ENCODE results near the gene PSMD5. TPM values are rescaled to one million over a fixed set of nuclear protein-coding genes. Genes with fewer than 3 reads are reported as not detected.

PSMD5 gene
- total RNA-seq, 1 donor from 2014 or later = 27.5 TPM

- H3K27ac ChIP-seq = no peak overlapping the region
- H3K9me3 ChIP-seq = no peaks in the 10 kb centered on the region
- no peaks in the 10 kb centered on the region for H3K27me3 ChIP-seq
- intact Hi-C loops (cut with DNase I) = no loop called here
- no peak for TF ChIP-seq POLR2AphosphoS5 (IDR thresholded peaks at IDR 0.05; ENCODE audit: insufficient read depth in 1 of 2, low read depth in 1 of 2)
- no peak for TF ChIP-seq CTCF (IDR thresholded peaks at IDR 0.05)
- no peak for TF ChIP-seq POLR2A (IDR thresholded peaks at IDR 0.05)
- DNase-seq (ENCODE audit: extremely low spot score in 2 of 2) = no peak
- peaks cover 0 to 14% of the 10 kb centered on the region in 2 donors for H3K36me3 ChIP-seq
- H3K4me3 ChIP-seq = no peak overlapping the region
- H3K4me1 ChIP-seq = peaks cover 22% of the 10 kb centered on the region
Measured at GRCh38 chr9:120837921-120838320, 4.8 kb downstream of the PSMD5 start.

DNA sequence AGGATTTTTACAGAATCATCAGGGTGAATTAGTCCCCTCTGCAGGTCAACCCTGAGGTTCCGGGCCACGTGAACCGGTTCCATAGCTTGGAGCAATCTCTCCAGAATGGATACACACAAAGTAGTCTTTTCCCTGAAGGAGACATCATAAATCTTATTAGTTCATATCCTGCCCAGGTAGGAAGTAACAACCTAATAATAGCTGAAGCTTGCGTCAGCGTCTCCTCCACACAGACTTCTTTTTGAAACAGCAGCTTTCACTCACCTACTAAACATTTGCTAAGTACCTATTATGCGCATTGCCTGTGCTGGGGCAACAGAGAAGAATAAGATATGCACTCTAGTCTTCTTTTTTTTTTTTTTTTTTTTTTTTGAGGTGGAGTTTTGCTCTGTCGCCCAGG is 9.4 kb downstream of the PSMD5 start:
- no peaks in the 10 kb centered on the region for H3K27me3 ChIP-seq
- intact Hi-C loops (cut with DNase I) = no loop called here
- H3K27ac ChIP-seq = no peak overlapping the region
- H3K4me3 ChIP-seq = no peak overlapping the region
- DNase-seq (ENCODE audit: extremely low spot score in 2 of 2) = no peak
- peaks cover 2 to 58% of the 10 kb centered on the region in 2 donors for H3K36me3 ChIP-seq
- no peaks in the 10 kb centered on the region for H3K9me3 ChIP-seq
- H3K4me1 ChIP-seq = no peaks in the 10 kb centered on the region
- no peak for TF ChIP-seq POLR2A (IDR thresholded peaks at IDR 0.05)
- TF ChIP-seq POLR2AphosphoS5 (IDR thresholded peaks at IDR 0.05; ENCODE audit: insufficient read depth in 1 of 2, low read depth in 1 of 2) = no peak
- TF ChIP-seq CTCF (IDR thresholded peaks at IDR 0.05) = no peak

- intact Hi-C loops (cut with DNase I) = no loop called here
- Histone ChIP-seq H3K9me3 (no peaks in the 10 kb centered on the region), H3K27me3 (no peaks in the 10 kb centered on the region), H3K4me3 (no peak overlapping the region), H3K36me3 (peaks cover 2 to 61% of the 10 kb centered on the region in 2 donors), H3K27ac (no peak overlapping the region), H3K4me1 (no peaks in the 10 kb centered on the region)
- TF ChIP-seq CTCF (IDR thresholded peaks at IDR 0.05) = no peak
- no peak for TF ChIP-seq POLR2AphosphoS5 (IDR thresholded peaks at IDR 0.05; ENCODE audit: insufficient read depth in 1 of 2, low read depth in 1 of 2)
- no peak for TF ChIP-seq POLR2A (IDR thresholded peaks at IDR 0.05)
- DNase-seq (ENCODE audit: extremely low spot score in 2 of 2) = no peak
Measured at GRCh38 chr9:120832807-120833206, 9.9 kb downstream of the PSMD5 start.

DNA sequence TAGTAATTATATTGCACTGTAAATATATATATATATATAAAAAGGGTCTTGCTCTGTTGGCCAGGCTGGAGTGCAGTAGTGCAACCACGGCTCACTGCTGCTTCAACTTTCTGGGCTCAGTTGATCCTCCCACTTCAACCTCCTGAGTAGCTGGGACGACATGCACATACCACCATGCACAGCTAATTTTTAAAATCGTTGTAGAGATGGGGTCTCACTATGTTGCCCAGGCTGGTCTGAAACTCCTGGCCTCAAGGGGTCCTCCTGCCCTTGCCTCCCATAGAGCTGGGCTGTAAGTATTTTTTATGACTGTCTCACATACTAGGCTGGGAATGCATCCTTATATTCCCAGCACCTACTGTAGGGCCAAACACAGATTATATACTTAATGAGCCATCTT is 11.9 kb downstream of the PSMD5 start:
- H3K9me3 ChIP-seq = no peaks in the 10 kb centered on the region
- no peaks in the 10 kb centered on the region for H3K27me3 ChIP-seq
- no peak overlapping the region for H3K4me3 ChIP-seq
- H3K36me3 ChIP-seq = peaks cover 2 to 70% of the 10 kb centered on the region in 2 donors
- TF ChIP-seq POLR2A (IDR thresholded peaks at IDR 0.05) (no peak), CTCF (IDR thresholded peaks at IDR 0.05) (no peak), POLR2AphosphoS5 (IDR thresholded peaks at IDR 0.05; ENCODE audit: insufficient read depth in 1 of 2, low read depth in 1 of 2) (no peak)
- no peak for DNase-seq (ENCODE audit: extremely low spot score in 2 of 2)
- intact Hi-C loops (cut with DNase I) = no loop called here
- no peaks in the 10 kb centered on the region for H3K4me1 ChIP-seq
- H3K27ac ChIP-seq = no peak overlapping the region

GRCh38 chr9:120830151-120830550 is 12.6 kb downstream of the PSMD5 start:
- H3K4me3 ChIP-seq = no peak overlapping the region
- no peak for DNase-seq (ENCODE audit: extremely low spot score in 2 of 2)
- no peaks in the 10 kb centered on the region for H3K27me3 ChIP-seq
- no peaks in the 10 kb centered on the region for H3K4me1 ChIP-seq
- no peak overlapping the region for H3K27ac ChIP-seq
- TF ChIP-seq POLR2AphosphoS5 (IDR thresholded peaks at IDR 0.05; ENCODE audit: insufficient read depth in 1 of 2, low read depth in 1 of 2) = no peak
- no peak for TF ChIP-seq CTCF (IDR thresholded peaks at IDR 0.05)
- H3K36me3 ChIP-seq = peaks cover 2 to 71% of the 10 kb centered on the region in 2 donors
- H3K9me3 ChIP-seq = no peaks in the 10 kb centered on the region
- intact Hi-C loops (cut with DNase I) = no loop called here
